ENCODE data around the gene RGS11. TPM values are rescaled to one million over a fixed set of nuclear protein-coding genes. Genes with fewer than 3 reads are reported as not detected.

The RGS11 gene
- total RNA-seq, 1 experiment from 2014 or later, result 2.9 TPM

GRCh38 chr16:278863-279366, 3.2 kb upstream of the RGS11 start:
- no peak overlapping the region for H3K14ac ChIP-seq (ENCODE audit: insufficient read depth, low read length)
- WGBS (ENCODE audit: extremely low coverage, insufficient read length, low lambda C conversion rate), result no CpG with 5 or more reads among the region's 6 CpGs
- H2AK5ac ChIP-seq (ENCODE audit: insufficient read length, low read length), result no peak overlapping the region
- peaks cover 66% of the 10 kb centered on the region for H3K27me3 Mint-ChIP-seq (ENCODE audit: low read depth)
- no peaks in the 10 kb centered on the region for H3K79me2 ChIP-seq (ENCODE audit: insufficient read depth, low read length)
- no peak overlapping the region for H2BK20ac ChIP-seq (ENCODE audit: low read depth, low read length, poor library complexity, severe bottlenecking)
- H3K9ac ChIP-seq (ENCODE audit: extremely low read depth, insufficient read length, low read length), result no peak overlapping the region
- H3K23ac ChIP-seq (ENCODE audit: insufficient read length, low read depth, low read length), result no peak overlapping the region
- H2BK120ac ChIP-seq (ENCODE audit: low read depth, low read length, poor library complexity, severe bottlenecking), result no peak overlapping the region
- H2AFZ ChIP-seq (ENCODE audit: low read length), result no peak overlapping the region
- H4K5ac ChIP-seq (ENCODE audit: insufficient read length, low read depth, low read length), result no peak overlapping the region
- H3K9me3 ChIP-seq (ENCODE audit: control insufficient read depth, low read depth, low read length), result no peaks in the 10 kb centered on the region
- H3K9me3 Mint-ChIP-seq, result no peaks in the 10 kb centered on the region
- no peak overlapping the region for H4K91ac ChIP-seq (ENCODE audit: insufficient read length, low read depth, low read length)
- H3T11ph ChIP-seq (ENCODE audit: low read length), result no peak overlapping the region
- H3K18ac ChIP-seq (ENCODE audit: insufficient read length, low read depth, low read length), result no peak overlapping the region
- no peak overlapping the region for H3K27ac Mint-ChIP-seq
- no peak overlapping the region for H4K8ac ChIP-seq (replicated peaks; ENCODE audit: insufficient read length, low read depth, low read length)
- peaks cover 0 to 2% of the 10 kb centered on the region in 2 experiments; a peak in 1 of 4 replicates for H3K4me1 Mint-ChIP-seq
- no peak overlapping the region for H2BK12ac ChIP-seq (ENCODE audit: insufficient read length, low read depth, low read length)
- H3K4me1 ChIP-seq (ENCODE audit: insufficient read depth, low read length), result no peaks in the 10 kb centered on the region
- H3K4me3 Mint-ChIP-seq, result no peak overlapping the region; a peak in 1 of 5 replicates
- H4K20me1 ChIP-seq (ENCODE audit: control insufficient read depth, insufficient read depth, insufficient read length), result no peaks in the 10 kb centered on the region
- no peak for DNase-seq
- H3K79me1 ChIP-seq (ENCODE audit: insufficient read depth, low read depth, low read length, poor library complexity, severe bottlenecking), result no peaks in the 10 kb centered on the region
- H3K4me2 ChIP-seq (ENCODE audit: insufficient read depth, insufficient read length, low read length), result no peak overlapping the region
- H3K56ac ChIP-seq (ENCODE audit: insufficient read length, low read depth, low read length), result no peak overlapping the region
- TF ChIP-seq CTCF (conservative IDR thresholded peaks at IDR 0.05), result no peak
- no peak overlapping the region for H2BK5ac ChIP-seq (ENCODE audit: insufficient read length, low read length)
- H3K27me3 ChIP-seq (ENCODE audit: insufficient read depth, low read length), result peaks cover 3% of the 10 kb centered on the region; the same call in 1 of the 2 replicates
- no peak overlapping the region for H2BK15ac ChIP-seq (ENCODE audit: low read depth, low read length)
- H3K4ac ChIP-seq (ENCODE audit: low read depth, low read length), result no peak overlapping the region
- peaks cover 8% of the 10 kb centered on the region for H3K23me2 ChIP-seq (ENCODE audit: insufficient read length, low read depth, low read length, poor library complexity, severe bottlenecking)
- no peaks in the 10 kb centered on the region for H3K36me3 Mint-ChIP-seq (ENCODE audit: insufficient read depth in 1 of 3, low read depth in 3 of 3)
- H3K27ac ChIP-seq (ENCODE audit: insufficient read length, low read depth, low read length), result no peak overlapping the region
